WTC11 (cell line): ENCODE data around the gene PLPPR4. TPM values are rescaled to one million over a fixed set of nuclear protein-coding genes. Genes with fewer than 3 reads are reported as not detected.

Experiments
- ATAC-seq: fragments of 200-7000 bp; cut with Tn5 transposase; 2 replicates; pipeline ENCODE4 v1.10.0; 2021; ENCODE audit warnings: mild to moderate bottlenecking, moderate library complexity
- CTCF ChIA-PET: fragments of 300-600 bp; sonication (Branson Sonifier 250); formaldehyde crosslinking; loops from one replicate; lab custom pipeline; 2021; ENCODE audit warnings: antibody characterized with exemption; lab: Charles Lee
- POLR2A ChIA-PET: fragments of 350-600 bp; sonication (Branson Sonifier 250); formaldehyde crosslinking; loops from one replicate; lab custom pipeline; 2021; ENCODE audit warnings: antibody characterized with exemption; lab: Charles Lee
- DNase-seq: peaks from one replicate; pipeline ENCODE4 v3.0.0; 2021; ENCODE audit warnings: low spot score
- H3K27ac Mint-ChIP-seq: 2 replicates; pipeline ENCODE4 v1.8.0; 2021; ENCODE audit warnings: mixed read lengths
- H3K27me3 Mint-ChIP-seq: 2 replicates; pipeline ENCODE4 v1.8.0; 2021; ENCODE audit warnings: low read depth, mild to moderate bottlenecking, moderate library complexity, mixed read lengths
- H3K36me3 Mint-ChIP-seq: 2 replicates; pipeline ENCODE4 v1.8.0; 2021; ENCODE audit warnings: mixed read lengths
- H3K4me1 Mint-ChIP-seq: 2 replicates; pipeline ENCODE4 v1.8.0; 2022; ENCODE audit warnings: mixed read lengths
- H3K4me3 Mint-ChIP-seq: 2 replicates; pipeline ENCODE4 v1.8.0; 2021; ENCODE audit warnings: mild to moderate bottlenecking, moderate library complexity, mixed read lengths
- H3K9me3 Mint-ChIP-seq: 2 replicates; pipeline ENCODE4 v1.8.0; 2021; ENCODE audit warnings: mixed read lengths
- ATF2 ChIP-seq: sonication (generic); formaldehyde crosslinking; IDR thresholded peaks from 2 replicates; pipeline ENCODE4 v1.8.1; 2022; ENCODE audit warnings: low read depth, missing genetic modification reagents, borderline replicate concordance
- CTCF ChIP-seq: fragments of 200-600 bp; IDR thresholded peaks from 2 replicates; pipeline ENCODE4 v1.8.0; 2022; ENCODE audit warnings: antibody characterized with exemption
- E2F1 ChIP-seq: sonication (generic); formaldehyde crosslinking; IDR thresholded peaks from 2 replicates; pipeline ENCODE4 v1.8.0; 2022; ENCODE audit warnings: mild to moderate bottlenecking, missing genetic modification reagents
- EMX1 ChIP-seq: fragments of 250-450 bp; sonication (Bioruptor Pico); IDR thresholded peaks from 2 replicates; pipeline ENCODE4 v1.8.0; 2021; ENCODE audit warnings: mild to moderate bottlenecking
- GABPB1 ChIP-seq: sonication (generic); formaldehyde crosslinking; IDR thresholded peaks from 2 replicates; pipeline ENCODE4 v1.8.1; 2023; ENCODE audit warnings: mild to moderate bottlenecking, missing genetic modification reagents
- IRF2 ChIP-seq: sonication (generic); formaldehyde crosslinking; IDR thresholded peaks from 2 replicates; pipeline ENCODE4 v1.8.0; 2022; ENCODE audit warnings: low read depth, missing genetic modification reagents, borderline replicate concordance
- MAX ChIP-seq: sonication (generic); formaldehyde crosslinking; IDR thresholded peaks from 2 replicates; pipeline ENCODE4 v1.8.0; 2022; ENCODE audit warnings: mild to moderate bottlenecking, missing genetic modification reagents
- MYBL2 ChIP-seq: sonication (generic); formaldehyde crosslinking; IDR thresholded peaks from 2 replicates; pipeline ENCODE4 v1.8.1; 2023; ENCODE audit warnings: mild to moderate bottlenecking, moderate library complexity, missing genetic modification reagents
- NFE2L1 ChIP-seq: sonication (generic); formaldehyde crosslinking; IDR thresholded peaks from 2 replicates; pipeline ENCODE4 v1.8.1; 2023; ENCODE audit warnings: missing genetic modification reagents
- NFYB ChIP-seq: sonication (generic); formaldehyde crosslinking; conservative IDR thresholded peaks from 2 replicates; pipeline ENCODE4 v1.8.0; 2022; ENCODE audit warnings: low read depth, missing genetic modification reagents
- OVOL2 ChIP-seq: fragments of 250-450 bp; sonication (Bioruptor Pico); IDR thresholded peaks from 2 replicates; pipeline ENCODE4 v1.9.0; 2021; ENCODE audit warnings: mild to moderate bottlenecking, borderline replicate concordance
- RELA ChIP-seq: sonication (generic); formaldehyde crosslinking; IDR thresholded peaks from 2 replicates; pipeline ENCODE4 v1.8.1; 2022; ENCODE audit warnings: missing genetic modification reagents, mild to moderate bottlenecking, borderline replicate concordance
- SP1 ChIP-seq: sonication (generic); formaldehyde crosslinking; conservative IDR thresholded peaks from 2 replicates; pipeline ENCODE4 v1.8.1; 2022; ENCODE audit warnings: missing genetic modification reagents
- STAT6 ChIP-seq: sonication (generic); formaldehyde crosslinking; conservative IDR thresholded peaks from 2 replicates; pipeline ENCODE4 v1.8.1; 2023; ENCODE audit warnings: mild to moderate bottlenecking, low read depth, missing genetic modification reagents, moderate library complexity
- TCF7 ChIP-seq: sonication (generic); formaldehyde crosslinking; IDR thresholded peaks from 2 replicates; pipeline ENCODE4 v1.8.0; 2022; ENCODE audit warnings: mild to moderate bottlenecking, low read depth, missing genetic modification reagents, moderate library complexity
- TEAD1 ChIP-seq: sonication (generic); formaldehyde crosslinking; IDR thresholded peaks from 2 replicates; pipeline ENCODE4 v1.8.0; 2022; ENCODE audit warnings: mild to moderate bottlenecking, missing genetic modification reagents
- TEAD4 ChIP-seq: sonication (generic); formaldehyde crosslinking; IDR thresholded peaks from 2 replicates; pipeline ENCODE4 v1.8.0; 2022; ENCODE audit warnings: mild to moderate bottlenecking, missing genetic modification reagents
- ZBTB21 ChIP-seq: sonication (generic); formaldehyde crosslinking; IDR thresholded peaks from 2 replicates; pipeline ENCODE4 v1.8.1; 2023; ENCODE audit warnings: mild to moderate bottlenecking, missing genetic modification reagents, borderline replicate concordance
- ZBTB43 ChIP-seq: sonication (generic); formaldehyde crosslinking; IDR thresholded peaks from 2 replicates; pipeline ENCODE4 v1.8.1; 2023; ENCODE audit warnings: mild to moderate bottlenecking, missing genetic modification reagents
- ZNF121 ChIP-seq: sonication (generic); formaldehyde crosslinking; IDR thresholded peaks from 2 replicates; pipeline ENCODE4 v1.8.0; 2023; ENCODE audit warnings: missing genetic modification reagents
- ZNF219 ChIP-seq: sonication (generic); formaldehyde crosslinking; IDR thresholded peaks from 2 replicates; pipeline ENCODE4 v1.8.0; 2023; ENCODE audit warnings: missing genetic modification reagents, mild to moderate bottlenecking, borderline replicate concordance
- ZNF317 ChIP-seq: sonication (generic); formaldehyde crosslinking; IDR thresholded peaks from 2 replicates; pipeline ENCODE4 v1.8.1; 2023; ENCODE audit warnings: low read depth, mild to moderate bottlenecking, moderate library complexity, missing genetic modification reagents, borderline replicate concordance
- ZNF512 ChIP-seq: sonication (generic); formaldehyde crosslinking; IDR thresholded peaks from 2 replicates; pipeline ENCODE4 v1.8.1; 2022; ENCODE audit warnings: missing genetic modification reagents, borderline replicate concordance
- total RNA-seq: library from RNA; stranded (reverse); gene quantifications from 3 replicates; pipeline ENCODE4 v1.2.3, GENCODE V29; 2021

PLPPR4 gene
- total RNA-seq, 1 experiment from 2014 or later = 1.3 TPM

- Mint-ChIP-seq H3K27me3 (no peaks in the 10 kb centered on the region), H3K9me3 (0 out of 2 replicates have a peak, but pooled peaks cover 3% of the 10 kb centered on the region), H3K27ac (no peak overlapping the region), H3K4me1 (no peaks in the 10 kb centered on the region), H3K4me3 (no peak overlapping the region), H3K36me3 (no peaks in the 10 kb centered on the region)
- ChIA-PET CTCF (no interaction called here), POLR2A (no interaction called here)
- DNase-seq = no peak
- no peak for ATAC-seq
- TF ChIP-seq ZNF317 (CRISPR knock-in tag) = no peak
- no peak for TF ChIP-seq IRF2 (CRISPR knock-in tag)
- no peak for TF ChIP-seq E2F1
- no peak for TF ChIP-seq NFYB (CRISPR knock-in tag)
- no peak for TF ChIP-seq ZBTB21 (CRISPR knock-in tag)
- TF ChIP-seq STAT6 = no peak
These were observed 84.3 kb downstream of the PLPPR4 start for GRCh38 chr1:99348397-99349132.

GRCh38 chr1:99352821-99353220, 88.5 kb downstream of the PLPPR4 start:
- no peak for TF ChIP-seq ZNF512 (CRISPR knock-in tag)
- no peak for TF ChIP-seq CTCF
- TF ChIP-seq IRF2 (CRISPR knock-in tag) = no peak
- no peak for TF ChIP-seq NFE2L1 (CRISPR knock-in tag)
- TF ChIP-seq SP1 = no peak
- no peak for TF ChIP-seq ZNF219 (CRISPR knock-in tag)
- H3K36me3 Mint-ChIP-seq = no peaks in the 10 kb centered on the region

GRCh38 chr1:99358770-99359169, 94.5 kb downstream of the PLPPR4 start:
- Mint-ChIP-seq H3K27me3 (no peaks in the 10 kb centered on the region), H3K36me3 (no peaks in the 10 kb centered on the region), H3K9me3 (peaks cover 5% of the 10 kb centered on the region; the same call in 1 of the 2 replicates), H3K27ac (no peak overlapping the region), H3K4me3 (no peak overlapping the region), H3K4me1 (no peaks in the 10 kb centered on the region)
- DNase-seq = no peak
- POLR2A ChIA-PET = no interaction called here
- CTCF ChIA-PET = no interaction called here
- ATAC-seq = no peak
- no peak for TF ChIP-seq TCF7 (CRISPR knock-in tag)
- no peak for TF ChIP-seq ZNF121
- TF ChIP-seq MAX (CRISPR knock-in tag) = no peak
- no peak for TF ChIP-seq TEAD1 (CRISPR knock-in tag)
- TF ChIP-seq OVOL2 (CRISPR knock-in tag) = no peak
- TF ChIP-seq ATF2 (CRISPR knock-in tag) = no peak
- TF ChIP-seq RELA = no peak
- TF ChIP-seq EMX1 = no peak
- no peak for TF ChIP-seq MYBL2 (CRISPR knock-in tag)
- no peak for TF ChIP-seq TEAD4 (CRISPR knock-in tag)
- TF ChIP-seq GABPB1 = no peak
- no peak for TF ChIP-seq ZBTB43 (CRISPR knock-in tag)

More at GRCh38 chr1:99352821-99353220, 88.5 kb downstream of the PLPPR4 start:
- POLR2A ChIA-PET = no interaction called here
- Mint-ChIP-seq H3K27me3 (no peaks in the 10 kb centered on the region), H3K27ac (no peak overlapping the region), H3K4me3 (no peak overlapping the region), H3K4me1 (no peaks in the 10 kb centered on the region), H3K9me3 (peaks cover 8% of the 10 kb centered on the region; the same call in 1 of the 2 replicates)
- DNase-seq (no peak), ATAC-seq (no peak)
- CTCF ChIA-PET = no interaction called here
